Progenitor cell of endocrine pancreas (in vitro differentiated cells): Measurements from ENCODE around the gene LINC00237. TPM values are rescaled to one million over a fixed set of nuclear protein-coding genes. Genes with fewer than 3 reads are reported as not detected.

Experiments
- DNase-seq: peaks from one replicate; pipeline ENCODE4 v3.0.0; 2021; ENCODE audit warnings: low spot score; ENCODE audit not compliant: unreplicated experiment
- H3K27ac Mint-ChIP-seq: 2 replicates; pipeline ENCODE4 v1.8.0; 2021; ENCODE audit warnings: mild to moderate bottlenecking, moderate library complexity, mixed read lengths
- H3K27me3 Mint-ChIP-seq: 2 replicates; pipeline ENCODE4 v1.8.0; 2021; ENCODE audit warnings: mixed read lengths
- H3K36me3 Mint-ChIP-seq: 2 replicates; pipeline ENCODE4 v1.8.0; 2022; ENCODE audit warnings: mixed read lengths; ENCODE audit not compliant: insufficient read depth
- H3K4me1 Mint-ChIP-seq: 2 replicates; pipeline ENCODE4 v1.8.0; 2021; ENCODE audit warnings: low read depth, mixed read lengths
- H3K4me3 Mint-ChIP-seq: 2 replicates; pipeline ENCODE4 v1.8.0; 2021; ENCODE audit warnings: low read depth, mild to moderate bottlenecking, moderate library complexity, mixed read lengths
- H3K9me3 Mint-ChIP-seq: 2 replicates; pipeline ENCODE4 v1.8.0; 2021; ENCODE audit warnings: low read depth, mixed read lengths
- CTCF ChIP-seq: fragments of 200-600 bp; sonication (generic); IDR thresholded peaks from one replicate; pipeline ENCODE4 v1.5.0; 2021; ENCODE audit warnings: antibody characterized with exemption, mild to moderate bottlenecking; ENCODE audit not compliant: unreplicated experiment
- total RNA-seq: library from RNA; stranded (reverse); gene quantifications from 2 replicates; pipeline ENCODE4 v1.2.1, GENCODE V29; 2021

LINC00237 gene
- total RNA-seq, 1 donor from 2014 or later, result not detected

GRCh38 chr20:21114584-21114983, 8.4 kb upstream of the LINC00237 start:
- DNase-seq, result no peak
- no peak for TF ChIP-seq CTCF
- Mint-ChIP-seq H3K9me3 (no peaks in the 10 kb centered on the region), H3K4me1 (no peaks in the 10 kb centered on the region), H3K4me3 (no peak overlapping the region), H3K27ac (no peak overlapping the region), H3K27me3 (peaks cover 57% of the 10 kb centered on the region), H3K36me3 (no peaks in the 10 kb centered on the region)

- H3K27ac Mint-ChIP-seq, result no peak overlapping the region
- H3K27me3 Mint-ChIP-seq, result peaks cover 59% of the 10 kb centered on the region
- no peaks in the 10 kb centered on the region for H3K36me3 Mint-ChIP-seq
- H3K9me3 Mint-ChIP-seq, result no peaks in the 10 kb centered on the region
- no peaks in the 10 kb centered on the region for H3K4me1 Mint-ChIP-seq
- TF ChIP-seq CTCF, result no peak
- H3K4me3 Mint-ChIP-seq, result no peak overlapping the region
- DNase-seq, result no peak
Measured at GRCh38 chr20:21113697-21114096, 7.5 kb upstream of the LINC00237 start.

DNA sequence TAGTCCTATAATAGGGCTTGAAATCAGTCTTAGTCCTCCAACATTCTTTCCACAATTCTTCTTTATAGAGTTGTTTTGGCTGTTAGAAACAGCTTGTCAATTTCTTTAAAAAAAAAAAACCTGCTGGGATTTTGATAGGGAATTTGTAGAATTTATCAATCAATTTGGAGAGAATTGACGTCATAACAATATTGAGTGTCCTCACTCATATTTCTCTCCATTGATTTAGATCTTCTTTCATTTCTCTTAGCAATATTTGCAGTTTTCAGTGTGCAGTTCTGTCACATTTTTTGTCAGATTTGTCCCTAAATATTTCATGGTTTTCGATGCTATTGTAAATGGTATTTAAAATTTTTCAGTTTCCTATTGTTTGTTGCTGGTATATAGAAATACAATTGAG, 5.3 kb upstream of the LINC00237 start:
- DNase-seq, result no peak
- H3K27me3 Mint-ChIP-seq, result peaks cover 74% of the 10 kb centered on the region
- no peak overlapping the region for H3K4me3 Mint-ChIP-seq
- no peaks in the 10 kb centered on the region for H3K4me1 Mint-ChIP-seq
- no peaks in the 10 kb centered on the region for H3K9me3 Mint-ChIP-seq
- TF ChIP-seq CTCF, result no peak
- H3K36me3 Mint-ChIP-seq, result no peaks in the 10 kb centered on the region
- no peak overlapping the region for H3K27ac Mint-ChIP-seq

GRCh38 chr20:21110811-21111210, 4.7 kb upstream of the LINC00237 start:
- no peak for TF ChIP-seq CTCF
- DNase-seq, result no peak
- H3K9me3 Mint-ChIP-seq, result no peaks in the 10 kb centered on the region
- no peaks in the 10 kb centered on the region for H3K36me3 Mint-ChIP-seq
- peaks cover 2% of the 10 kb centered on the region for H3K4me1 Mint-ChIP-seq
- no peak overlapping the region for H3K4me3 Mint-ChIP-seq
- no peak overlapping the region for H3K27ac Mint-ChIP-seq
- peaks cover 79% of the 10 kb centered on the region for H3K27me3 Mint-ChIP-seq

GRCh38 chr20:21109144-21109543, 3.0 kb upstream of the LINC00237 start:
- no peak for TF ChIP-seq CTCF
- H3K27ac Mint-ChIP-seq, result no peak overlapping the region
- no peak overlapping the region for H3K4me3 Mint-ChIP-seq
- H3K4me1 Mint-ChIP-seq, result peaks cover 2% of the 10 kb centered on the region
- no peaks in the 10 kb centered on the region for H3K36me3 Mint-ChIP-seq
- H3K9me3 Mint-ChIP-seq, result no peaks in the 10 kb centered on the region
- H3K27me3 Mint-ChIP-seq, result peaks cover 81% of the 10 kb centered on the region
- DNase-seq, result no peak
